ENCODE results near the gene EGFL7.

Gene EGFL7

DNA sequence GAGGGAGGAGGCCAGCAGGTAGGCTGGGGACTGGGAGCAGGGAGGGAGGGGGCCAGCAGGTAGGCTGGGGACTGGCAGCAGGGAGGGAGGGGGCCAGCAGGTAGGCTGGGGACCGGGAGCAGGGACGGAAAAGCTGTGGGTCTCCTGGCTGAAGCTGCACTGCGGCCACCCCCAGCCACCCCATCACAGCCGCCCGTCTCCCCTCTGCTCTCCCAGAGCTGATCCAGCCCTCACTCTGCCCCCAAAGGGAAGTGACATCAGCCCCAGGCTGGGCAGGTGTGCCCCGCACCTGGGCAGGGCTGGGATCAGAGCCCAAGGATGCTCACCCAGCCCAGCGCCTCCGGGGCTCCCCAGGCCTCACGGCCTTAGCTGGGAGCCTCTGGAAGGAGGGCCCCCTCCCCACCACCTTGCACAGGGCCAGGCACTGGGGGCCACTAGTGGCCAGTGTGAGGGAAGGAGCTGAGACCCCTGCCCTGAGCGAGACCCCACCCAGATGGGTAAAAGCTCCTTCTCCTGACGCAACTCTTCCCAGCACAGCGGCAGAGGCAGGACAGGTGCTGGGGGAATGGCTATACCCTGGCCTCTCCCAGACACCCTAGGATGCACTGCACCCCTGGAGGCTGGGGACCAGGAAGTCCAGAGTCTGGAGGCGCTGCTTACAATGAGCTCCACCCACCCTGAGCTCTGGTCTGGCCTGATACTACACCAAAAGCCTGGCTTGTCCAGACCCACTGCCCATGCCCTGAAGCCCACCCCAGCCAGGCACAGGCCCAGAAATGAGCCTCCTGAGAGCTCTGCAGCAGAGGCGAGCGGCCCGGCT is 13.0 kb downstream of the EGFL7 start:
- DNase-seq, result no peak

DNA sequence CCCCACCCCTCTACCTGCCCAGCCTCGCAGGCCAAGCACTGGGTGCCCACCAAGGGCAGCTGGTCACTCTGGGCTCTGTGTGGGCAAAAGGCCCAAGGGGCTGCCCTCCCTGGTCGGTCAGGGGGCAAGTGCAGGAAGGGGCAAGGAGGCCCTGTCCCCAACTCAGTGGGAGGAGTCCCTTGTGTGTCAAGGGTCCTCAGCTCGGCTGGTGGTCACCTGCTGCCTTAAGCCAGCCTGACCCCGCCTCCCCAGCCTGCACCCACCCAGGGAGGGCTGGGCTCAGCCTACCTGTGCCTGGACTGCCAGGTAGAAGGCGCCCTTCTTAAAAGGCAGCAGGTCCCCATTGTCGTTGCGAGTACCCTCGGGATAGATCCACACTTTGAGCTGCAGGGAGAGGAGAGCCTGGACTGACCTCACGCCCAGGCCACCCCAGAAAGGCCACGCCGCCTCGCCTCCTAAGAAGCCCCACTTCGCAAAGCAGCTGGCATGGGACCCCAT is 13.6 kb downstream of the EGFL7 start:
- no peak for DNase-seq

DNA sequence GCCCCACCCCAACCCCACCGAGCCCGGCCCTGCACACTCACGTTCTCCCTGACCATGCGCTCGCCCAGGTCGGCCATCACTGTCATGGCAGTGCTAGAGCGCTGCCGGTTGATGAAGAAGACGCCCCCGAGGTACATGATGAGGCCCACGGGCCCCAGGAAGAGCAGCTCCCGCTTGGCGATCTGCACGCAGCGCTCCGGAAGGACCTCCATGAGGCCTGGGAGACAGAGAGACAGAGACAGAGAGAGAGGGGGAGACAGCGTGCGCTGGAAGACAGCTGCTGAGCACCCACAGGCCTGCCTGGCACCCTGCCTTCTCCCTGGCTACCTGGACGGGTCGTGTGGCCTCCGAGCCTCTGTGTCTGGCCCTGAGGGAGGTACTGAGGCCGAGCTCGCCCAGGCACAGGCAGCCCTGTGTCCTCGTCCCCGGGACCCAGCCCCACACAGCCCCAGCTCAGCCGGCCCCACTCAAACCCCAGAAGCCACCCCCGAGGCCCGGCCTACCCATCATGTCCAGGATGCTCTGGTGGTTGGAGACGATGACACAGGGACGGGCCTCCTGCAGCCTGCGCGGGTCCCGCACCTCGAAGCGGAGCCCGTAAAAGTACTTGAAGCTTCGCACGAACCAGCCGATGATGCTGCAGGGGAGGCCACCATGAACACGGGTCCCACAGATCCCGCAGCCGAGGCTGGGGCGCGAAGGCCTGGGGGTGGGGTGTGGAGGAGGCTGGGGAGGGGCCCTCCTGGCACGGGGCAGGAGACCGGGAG is 14.4 kb downstream of the EGFL7 start:
- DNase-seq, result no peak

DNA sequence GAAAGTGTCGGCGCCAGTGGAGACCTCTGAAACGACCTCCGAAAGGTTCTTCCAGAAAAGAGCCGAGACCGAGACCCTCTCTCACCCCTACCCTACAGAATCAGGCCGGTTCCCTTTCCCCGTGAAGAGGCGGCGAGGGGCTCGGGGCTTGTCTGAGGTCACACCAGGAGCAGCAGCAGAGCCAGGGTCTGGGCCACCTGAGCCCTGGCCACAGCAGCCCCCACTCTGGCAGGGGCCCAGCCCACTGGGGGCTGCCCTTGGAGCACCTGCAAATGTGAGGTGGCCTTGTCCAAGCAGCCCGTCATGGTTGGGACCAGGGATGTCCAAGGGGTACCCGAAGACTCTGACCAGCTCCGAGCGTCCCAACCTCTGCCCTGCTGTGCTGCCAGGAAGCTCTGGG is 15.3 kb downstream of the EGFL7 start:
- no peak for DNase-seq

DNA sequence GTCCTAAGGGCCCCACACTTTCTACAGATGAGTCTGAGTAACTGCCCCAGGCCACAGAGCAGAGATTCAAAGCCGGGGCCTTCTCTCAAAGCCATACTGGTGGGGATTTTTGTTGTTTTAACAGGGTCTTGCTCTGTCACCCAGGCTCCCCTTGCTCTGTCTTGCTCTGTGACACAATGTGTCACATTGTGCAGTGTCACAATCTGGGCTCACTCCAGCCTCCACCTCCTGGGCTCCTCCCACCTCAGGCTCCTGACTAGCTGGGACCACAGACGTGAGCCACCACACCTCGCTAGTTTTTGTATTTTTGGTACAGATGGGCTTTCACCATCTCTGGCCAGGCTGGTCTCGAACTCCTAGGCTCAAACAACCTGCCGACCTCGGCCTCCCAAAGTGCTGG is 15.9 kb downstream of the EGFL7 start:
- no peak for DNase-seq

DNA sequence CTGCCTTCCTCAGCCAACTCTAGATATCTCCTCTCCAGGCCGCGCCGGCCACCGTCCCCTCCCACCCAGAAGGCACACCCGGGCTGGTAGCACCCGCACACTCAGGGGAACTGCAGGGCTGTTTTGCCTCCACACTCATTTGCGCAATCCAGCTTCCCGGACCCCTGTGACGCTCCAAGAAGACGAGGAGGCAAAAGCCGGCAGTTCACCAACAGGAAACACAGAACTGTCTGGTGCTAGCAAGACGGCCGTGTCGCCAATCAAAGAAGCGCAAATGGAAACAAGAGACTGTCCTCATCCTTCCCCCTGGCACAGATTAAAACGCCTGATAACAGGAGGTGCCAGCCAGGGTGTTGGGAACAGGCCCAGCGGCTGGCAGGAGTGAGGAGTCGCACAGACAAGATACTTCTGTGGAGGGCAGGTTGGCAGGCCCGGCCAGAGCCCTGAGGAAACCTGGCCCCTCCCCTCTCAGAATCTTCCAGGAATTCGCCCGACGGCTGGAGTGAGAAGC is 16.8 kb downstream of the EGFL7 start:
- DNase-seq, result no peak

DNA sequence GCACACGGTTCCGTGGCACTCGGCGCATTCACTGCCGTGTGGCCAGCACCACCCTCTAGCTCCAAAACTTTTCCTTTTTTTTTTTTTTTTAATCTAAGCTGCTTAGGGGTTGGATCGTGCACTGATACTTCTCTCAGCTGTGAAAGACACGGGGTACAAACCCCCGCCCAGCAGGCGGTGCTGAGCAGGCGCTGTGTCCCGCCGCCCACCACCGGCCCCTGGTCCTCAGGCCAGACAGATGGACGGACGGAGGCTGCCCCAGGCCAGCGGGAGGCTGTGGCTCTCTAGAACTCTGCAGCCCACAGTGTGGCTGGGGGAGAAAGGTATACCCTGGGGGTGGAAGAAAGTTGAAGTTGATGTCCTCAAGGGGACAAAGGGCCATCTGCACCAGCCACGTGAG is 18.3 kb downstream of the EGFL7 start:
- no peak for DNase-seq

DNA sequence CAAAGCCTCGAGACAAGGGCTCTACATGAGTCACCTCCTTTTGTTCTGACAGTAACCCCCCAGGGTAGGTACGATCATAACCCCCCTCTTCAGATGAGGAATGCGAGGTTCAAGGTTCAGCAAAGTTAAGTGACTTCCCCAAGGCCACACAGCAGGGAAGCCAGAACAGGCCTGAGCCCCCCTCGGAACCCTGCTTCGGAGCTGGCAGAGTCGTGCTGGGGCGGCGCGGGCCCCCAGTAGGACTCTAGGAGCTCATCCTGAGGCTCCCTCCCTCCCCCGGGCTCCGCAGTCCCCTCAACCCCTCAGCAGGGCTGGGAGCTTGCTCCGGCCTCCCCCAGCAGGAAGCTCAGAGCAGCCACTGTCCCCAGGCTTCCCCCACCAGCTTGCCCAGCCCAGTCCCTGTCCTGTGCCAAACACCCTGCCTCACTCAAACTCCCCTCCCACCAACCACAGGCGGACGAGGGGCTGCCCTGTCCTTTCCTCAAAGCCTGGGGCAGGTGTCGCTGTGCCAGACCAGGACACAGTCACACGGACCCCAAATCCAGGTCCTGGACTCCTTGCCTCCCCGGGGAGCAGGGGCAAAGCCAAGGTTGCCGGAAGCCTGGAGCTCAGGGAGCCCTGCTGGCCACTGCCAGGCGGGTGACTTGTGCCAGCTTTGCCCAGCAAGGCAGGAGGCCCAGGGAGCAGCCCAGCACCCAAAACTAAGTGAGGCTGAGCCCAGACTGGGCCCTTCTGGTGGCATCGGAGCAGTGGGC is 19.4 kb downstream of the EGFL7 start:
- DNase-seq, result no peak

DNA sequence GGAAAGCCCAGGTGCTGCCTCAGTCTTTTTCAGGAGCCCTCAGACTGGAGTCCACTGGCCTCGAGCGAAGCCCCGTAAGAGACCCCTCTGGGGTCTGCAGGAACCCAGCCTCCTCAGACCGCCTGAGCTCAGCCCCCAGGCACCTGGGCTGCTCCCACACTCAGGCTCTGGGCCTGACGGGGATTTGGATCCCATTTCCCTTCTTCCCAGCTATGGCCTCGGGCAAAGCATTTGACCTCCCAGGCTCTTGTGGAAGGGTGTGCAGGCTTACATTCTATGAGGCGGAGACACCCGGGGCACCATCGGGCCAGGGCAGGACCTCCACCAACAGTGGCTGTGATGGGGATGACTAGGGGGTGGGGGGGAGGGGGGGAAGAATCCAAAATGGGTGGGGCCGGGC is 20.0 kb downstream of the EGFL7 start:
- no peak for DNase-seq

DNA sequence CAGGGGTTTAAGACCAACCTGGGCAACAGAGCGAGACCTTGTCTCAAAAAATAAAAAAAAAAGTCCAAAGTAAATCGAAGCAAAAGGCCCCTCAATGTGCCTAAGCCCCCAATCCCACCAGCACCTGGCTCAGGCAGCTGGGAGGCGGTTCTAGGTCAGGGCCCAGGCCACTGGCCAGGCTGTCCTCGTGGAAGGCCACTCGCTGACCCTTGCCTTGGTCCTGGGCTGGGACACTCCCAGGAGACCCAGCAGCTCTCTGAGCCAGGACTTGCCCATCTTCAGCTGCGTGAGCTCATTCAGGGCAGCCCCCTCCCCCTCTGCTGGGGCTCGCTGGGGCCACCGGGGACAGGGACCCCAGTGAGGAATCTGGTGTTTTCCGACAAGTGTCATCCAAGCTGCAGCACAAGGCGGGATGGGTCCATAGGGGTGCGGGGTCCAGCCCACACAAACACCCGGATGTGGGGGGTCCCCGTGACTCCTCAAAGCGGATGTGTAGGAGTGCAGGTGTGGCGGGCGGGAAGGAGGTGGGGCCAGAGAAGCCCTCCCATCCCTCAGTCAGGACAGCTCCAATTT is 20.5 kb downstream of the EGFL7 start:
- DNase-seq, result no peak

DNA sequence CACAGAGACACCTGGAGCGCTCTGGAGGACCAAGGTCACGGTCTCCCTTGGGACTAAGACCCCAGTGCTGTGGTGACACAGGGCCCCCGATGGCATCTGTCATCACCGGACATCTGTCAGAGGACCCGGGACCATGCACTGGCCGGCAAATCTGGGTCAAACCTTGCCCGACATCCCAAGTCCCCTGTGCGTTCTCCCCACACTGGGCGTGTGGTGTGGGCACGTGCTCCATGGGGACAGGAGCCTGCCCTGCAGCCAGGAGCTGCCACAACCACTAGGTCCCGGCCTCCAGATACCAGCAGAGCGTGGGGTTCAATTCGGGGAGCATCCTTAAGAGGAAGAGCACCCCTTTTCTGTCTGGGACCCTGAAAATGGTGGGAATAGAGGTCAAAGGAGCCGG is 21.0 kb downstream of the EGFL7 start:
- no peak for DNase-seq

DNA sequence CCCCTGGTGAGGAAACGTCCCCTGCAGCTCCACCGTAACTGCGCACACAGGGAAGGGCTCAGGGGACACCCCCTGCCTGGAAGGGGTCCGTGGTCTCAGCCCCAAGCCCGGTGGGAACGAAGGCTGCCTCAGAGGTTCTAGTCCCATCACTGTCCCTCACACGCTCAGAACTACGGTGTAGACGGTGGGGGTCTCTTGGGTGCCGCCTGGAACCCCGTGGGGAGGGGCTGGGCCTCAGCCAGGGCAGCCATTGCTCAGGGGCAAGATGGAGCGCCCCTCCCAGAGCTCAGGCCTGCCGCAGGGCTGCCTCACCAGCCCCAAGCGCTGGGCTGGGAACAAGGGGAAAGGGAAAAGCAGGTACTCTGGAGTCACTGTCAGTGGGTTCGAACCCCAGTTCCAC is 21.6 kb downstream of the EGFL7 start:
- DNase-seq, result no peak

DNA sequence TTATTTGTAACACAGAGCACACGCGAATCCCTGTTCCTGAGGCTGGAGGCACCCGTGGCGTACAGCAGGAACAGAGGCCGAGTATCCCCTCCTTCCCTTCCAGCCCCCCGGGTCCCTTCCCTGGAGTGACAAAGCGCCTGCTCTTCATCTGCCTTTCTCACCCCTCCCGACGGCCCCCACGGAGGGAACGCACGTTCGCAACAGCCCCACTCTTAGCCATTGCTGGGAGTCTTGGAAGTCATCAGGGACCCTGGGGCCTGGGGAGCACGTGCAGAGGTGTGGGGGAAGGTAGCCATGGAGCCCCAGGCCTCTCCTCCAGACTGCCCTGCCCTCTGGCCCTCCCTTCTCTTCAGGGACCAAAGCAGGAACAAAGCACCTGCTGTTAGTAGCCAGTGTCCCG is 22.1 kb downstream of the EGFL7 start:
- no peak for DNase-seq

DNA sequence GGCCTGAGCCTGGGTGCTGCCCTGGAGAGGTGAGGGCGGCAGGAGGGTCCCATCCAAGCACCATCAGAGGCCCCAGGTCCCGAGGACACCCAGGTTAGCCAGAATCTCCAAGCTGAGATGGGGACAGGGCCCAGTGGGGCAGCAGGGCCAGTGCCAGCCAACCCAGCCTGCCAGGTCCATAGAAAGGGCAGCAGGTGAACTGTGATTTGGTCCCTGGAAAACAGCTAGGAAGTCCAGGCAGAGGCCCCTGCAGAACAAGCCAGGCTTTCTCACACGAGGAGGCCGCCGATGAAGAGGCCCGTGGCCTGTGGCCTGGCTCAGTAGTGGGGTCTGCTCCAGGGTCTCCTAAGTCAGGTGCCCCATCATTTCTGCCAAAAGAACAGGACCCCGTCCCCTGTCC is 22.5 kb downstream of the EGFL7 start:
- DNase-seq, result no peak

DNA sequence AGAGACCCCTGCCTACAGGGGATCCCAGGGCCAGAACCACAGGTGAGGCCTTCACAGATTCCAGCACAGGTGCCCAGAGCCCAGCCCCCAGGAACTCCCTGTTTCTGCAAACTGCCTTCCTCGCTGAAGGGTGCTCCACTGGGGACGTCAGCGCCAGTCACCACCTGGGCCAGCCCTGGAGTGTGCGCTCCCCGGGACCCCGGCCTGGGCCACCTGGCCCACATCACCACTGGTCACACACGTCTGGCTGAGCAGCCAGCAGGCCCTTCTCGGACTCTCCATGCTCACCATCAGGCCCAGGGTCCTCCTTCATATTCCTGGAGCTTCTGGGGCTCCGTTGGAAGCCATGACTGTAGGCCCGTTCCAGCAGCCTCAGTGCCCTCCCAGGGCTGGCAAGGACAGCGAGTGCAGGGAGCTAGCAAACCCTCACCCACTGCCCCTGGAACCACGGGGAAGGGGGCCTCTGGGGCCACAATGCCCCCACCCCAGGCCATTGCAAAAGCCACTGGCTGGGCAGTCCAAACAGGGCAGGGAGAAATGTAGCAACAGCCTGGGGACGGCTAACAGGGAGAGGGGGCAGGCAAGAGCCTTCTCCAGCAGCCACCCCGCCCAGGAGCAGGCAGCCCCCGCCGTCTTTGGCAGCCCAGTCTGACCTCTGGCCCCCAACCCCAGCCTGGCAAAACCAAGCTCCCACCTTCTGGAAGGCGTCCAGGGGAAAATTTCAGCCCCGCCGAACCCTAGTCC is 23.2 kb downstream of the EGFL7 start:
- no peak for DNase-seq

DNA sequence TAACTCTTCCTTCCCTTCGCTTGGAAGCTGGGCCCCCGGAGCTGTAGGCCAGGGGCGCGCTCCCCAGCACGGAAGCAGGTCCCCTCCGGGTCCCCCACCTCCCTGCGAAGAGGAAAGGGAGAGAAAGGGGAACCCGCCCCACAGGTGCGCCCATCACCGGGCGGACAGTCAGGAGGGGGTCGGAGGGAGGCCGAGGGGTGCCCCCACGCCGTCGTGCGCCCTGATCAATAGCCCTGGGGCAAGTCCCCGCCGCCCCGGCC is 23.7 kb downstream of the EGFL7 start:
- DNase-seq, result no peak

DNA sequence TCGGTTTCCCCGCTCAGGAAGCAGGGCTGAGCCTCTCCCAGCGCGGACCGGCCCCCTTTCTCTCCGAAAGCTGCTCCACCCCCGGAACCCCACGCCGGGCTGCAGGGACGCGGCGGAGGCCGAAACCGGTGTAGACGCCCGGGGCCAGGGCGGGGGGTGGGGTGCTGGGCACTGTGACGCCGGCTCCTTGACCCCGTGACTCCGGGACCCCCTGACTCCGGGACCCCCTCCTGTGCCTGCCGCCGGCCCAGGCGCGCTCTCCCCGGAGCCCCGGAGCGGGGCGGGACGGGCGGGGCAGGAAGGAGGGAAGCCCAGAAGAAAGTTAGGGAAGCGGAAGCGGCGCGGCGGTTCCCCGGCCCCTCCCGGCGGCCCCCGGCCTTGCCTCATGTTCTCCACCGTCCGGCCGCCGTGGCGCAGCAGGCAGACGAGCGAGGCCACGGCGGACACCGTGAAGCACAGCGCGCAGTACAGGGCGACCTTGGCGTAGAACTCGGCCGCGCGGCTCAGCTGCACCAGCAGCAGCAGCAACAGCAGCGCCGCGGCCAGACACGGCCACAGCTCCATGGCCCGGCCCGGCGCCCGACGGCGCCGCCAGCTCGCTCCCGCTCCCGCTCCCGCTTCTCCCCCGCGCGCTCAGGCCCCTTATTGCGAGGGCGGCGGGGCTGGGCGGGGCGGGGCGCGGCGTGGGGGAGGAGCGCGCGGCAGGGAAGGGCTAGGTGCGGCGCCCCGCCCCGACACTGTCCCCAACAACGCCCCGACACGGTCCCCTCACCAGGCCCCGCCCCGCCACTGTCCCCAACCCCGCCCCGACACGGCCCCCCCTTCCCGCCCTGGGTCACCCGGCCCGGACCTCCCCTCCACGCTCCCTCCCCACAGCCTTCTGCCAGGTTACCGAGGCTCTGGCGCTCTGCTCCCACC is 24.3 kb downstream of the EGFL7 start, which contains the start of gene AGPAT2:
TSS of gene AGPAT2 (minus strand) at position 664 of the 918 bp plus-strand sequence. CDS start at position 564, 100 bp downstream.
- DNase-seq, result peak; percentile 44

DNA sequence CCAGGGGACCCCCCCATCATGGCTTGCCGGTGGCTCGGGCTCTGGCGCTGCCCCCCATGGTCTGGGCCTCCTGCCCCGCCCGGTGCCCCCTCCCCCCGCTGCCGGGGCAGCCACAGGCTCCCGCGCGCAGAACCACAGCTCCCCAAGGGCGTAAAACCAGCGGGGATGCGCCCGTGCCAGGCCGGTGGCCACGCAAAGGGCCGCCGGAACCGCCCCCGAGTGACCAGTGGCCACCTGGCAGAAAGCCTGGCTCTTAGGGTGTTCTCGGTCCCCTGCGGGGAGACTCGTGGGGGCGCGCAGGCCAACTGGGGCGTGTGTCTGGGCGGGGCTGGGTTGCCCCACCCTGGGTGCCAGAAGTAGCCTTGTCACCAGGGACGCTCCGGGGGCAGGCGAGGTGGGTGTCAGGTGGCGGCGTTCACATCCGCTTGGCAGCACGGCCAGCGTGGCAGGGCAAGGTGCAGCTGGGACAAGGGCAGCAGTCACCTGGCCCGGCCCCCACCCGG is 25.1 kb downstream of the EGFL7 start:
- no peak for DNase-seq

DNA sequence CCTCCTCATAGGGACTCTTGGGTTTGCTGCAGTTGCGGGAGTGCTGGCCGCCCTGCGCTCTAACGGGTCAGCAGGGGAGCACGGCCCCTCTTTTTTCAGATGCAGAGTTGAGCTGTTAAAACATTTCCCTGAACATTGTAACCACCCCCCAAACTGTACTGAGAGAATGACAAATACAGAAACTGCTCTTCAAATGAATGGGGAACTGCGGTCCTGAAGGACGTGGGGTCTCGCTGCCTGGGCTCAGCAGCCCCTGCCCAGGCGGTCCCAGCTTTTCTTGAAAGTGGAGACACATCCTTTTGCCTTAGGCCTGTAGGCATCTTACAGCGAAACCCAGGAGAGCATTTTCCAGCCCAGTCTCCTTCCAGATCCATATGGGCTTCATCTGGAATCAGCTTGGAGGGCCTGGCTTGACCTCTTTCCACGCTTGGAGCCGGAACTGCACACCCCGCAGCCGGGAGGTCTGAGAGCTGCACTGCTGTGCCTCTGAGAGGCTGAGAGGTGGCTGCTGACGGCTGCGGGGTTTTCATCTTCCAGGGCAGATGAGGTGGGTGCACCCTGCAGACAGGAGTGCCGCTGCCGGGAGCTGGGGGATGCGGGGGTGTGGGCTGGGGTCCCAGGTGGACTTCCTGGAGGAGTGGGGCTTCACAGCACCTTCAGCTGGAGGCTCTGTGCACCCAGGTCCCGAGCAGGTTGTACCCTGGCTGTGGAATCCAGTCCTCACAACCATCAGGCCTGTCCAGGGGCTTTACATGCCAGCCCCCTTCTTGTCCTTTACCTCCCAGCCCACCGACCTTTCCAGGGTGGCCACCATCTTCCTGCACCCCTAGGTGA is 25.8 kb downstream of the EGFL7 start:
- DNase-seq, result no peak

DNA sequence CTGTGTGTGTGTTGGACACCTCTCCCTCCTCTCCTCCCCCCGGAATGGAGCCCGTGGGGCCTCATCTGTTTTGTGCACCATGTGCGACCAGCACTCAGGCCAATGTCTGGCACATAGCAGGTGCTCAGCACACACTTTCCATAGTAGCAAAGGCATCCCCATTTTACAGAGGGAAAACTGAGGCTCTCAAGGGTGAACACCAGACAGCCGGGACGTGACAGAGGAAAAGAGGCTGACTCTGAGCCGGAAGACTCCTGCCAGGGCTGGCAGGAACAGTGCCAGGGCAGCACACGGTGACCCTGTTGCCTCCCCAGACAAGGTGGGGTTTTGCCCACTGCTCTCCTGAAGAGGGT is 26.4 kb downstream of the EGFL7 start:
- no peak for DNase-seq
